Fibroblast of lung (primary cell): Measurements from ENCODE around the gene GPR68. TPM values are rescaled to one million over a fixed set of nuclear protein-coding genes. Genes with fewer than 3 reads are reported as not detected.

Experiments
- DNase-seq, 2 donors: peaks; one replicate each; pipeline versions ENCODE4 v3.0.0 to v3.0.0-alpha.2; 2010; ENCODE audit warnings: low read depth in 2 of 2
- H2AFZ ChIP-seq: 2 replicates; pipeline ENCODE4 v1.5.1; 2012; ENCODE audit warnings: low read length, control low read depth, inconsistent platforms
- H3K27ac ChIP-seq: 2 replicates; pipeline ENCODE4 v1.5.1; 2011; ENCODE audit warnings: low read length, control low read depth; ENCODE audit not compliant: insufficient read depth
- H3K27me3 ChIP-seq: 2 replicates; pipeline ENCODE4 v1.5.1; 2011; ENCODE audit warnings: mild to moderate bottlenecking, low read length; ENCODE audit not compliant: control insufficient read depth, insufficient read depth
- H3K36me3 ChIP-seq: 2 replicates; pipeline ENCODE4 v1.5.1; 2011; ENCODE audit warnings: low read length; ENCODE audit not compliant: control insufficient read depth, insufficient read depth
- H3K4me1 ChIP-seq: 2 replicates; pipeline ENCODE4 v1.5.1; 2011; ENCODE audit warnings: low read length; ENCODE audit not compliant: control insufficient read depth, insufficient read depth; ENCODE audit errors: extremely low read depth
- H3K4me2 ChIP-seq: 2 replicates; pipeline ENCODE4 v1.5.1; 2011; ENCODE audit warnings: low read length, control low read depth; ENCODE audit not compliant: insufficient read depth; ENCODE audit errors: extremely low read depth
- H3K4me3 ChIP-seq, 4 experiments: fragments of 200-600 bp in 1 of 4; sonication (generic) in 1 of 4; replicated peaks in 1 of 4; 2 replicates each; pipeline ENCODE4 v1.5.1; 2011 to 2016; ENCODE audit warnings: low read length in 4 of 4, low read depth in 3 of 4, mild to moderate bottlenecking in 3 of 4, control low read depth in 2 of 4, inconsistent platforms in 1 of 4, mixed read lengths in 1 of 4; ENCODE audit not compliant: insufficient read depth in 1 of 4; ENCODE audit errors: control extremely low read depth in 1 of 4
- H3K79me2 ChIP-seq: 2 replicates; pipeline ENCODE4 v1.5.1; 2012; ENCODE audit warnings: mild to moderate bottlenecking, low read length, inconsistent platforms; ENCODE audit not compliant: control insufficient read depth, insufficient read depth
- H3K9ac ChIP-seq: 2 replicates; pipeline ENCODE4 v1.5.1; 2011; ENCODE audit warnings: mild to moderate bottlenecking, low read length, control low read depth; ENCODE audit not compliant: insufficient read depth
- H3K9me3 ChIP-seq: 2 replicates; pipeline ENCODE4 v1.5.1; 2012; ENCODE audit warnings: low read depth, low read length; ENCODE audit not compliant: control insufficient read depth, insufficient read depth
- H4K20me1 ChIP-seq: 2 replicates; pipeline ENCODE4 v1.5.1; 2011; ENCODE audit warnings: low read length; ENCODE audit not compliant: control insufficient read depth, insufficient read depth; ENCODE audit errors: extremely low read depth
- CTCF ChIP-seq, 2 donors: IDR thresholded peaks in 1 of 2; conservative IDR thresholded peaks in 1 of 2; 1 replicate in 1 of 2; 2 replicates in 1 of 2; pipeline ENCODE4 v1.5.1; 2011 to 2012; ENCODE audit warnings: low read length in 2 of 2, control low read depth in 1 of 2, inconsistent platforms in 1 of 2, low read depth in 1 of 2, mild to moderate bottlenecking in 1 of 2
- EZH2 ChIP-seq: IDR thresholded peaks from 2 replicates; pipeline ENCODE4 v1.5.1; 2012; ENCODE audit warnings: low read length, control low read depth, mild to moderate bottlenecking; ENCODE audit errors: missing control alignments
- polyA plus RNA-seq, 2 donors: library from polyadenylated mRNA; depleted of rRNA in 1 of 2; stranded (reverse) in 1 of 2; unstranded in 1 of 2; fragments of >200 nt; gene quantifications; 2 replicates each; pipeline ENCODE4 v1.2.1, GENCODE V29; 2011 to 2012; ENCODE audit warnings: missing spikeins in 1 of 2
- total RNA-seq: library from RNA; depleted of rRNA; stranded (reverse); fragments of >200 nt; gene quantifications from 2 replicates; pipeline ENCODE4 v1.2.1, GENCODE V29; 2014

Gene GPR68
- total and polyA plus RNA-seq, 2 donors (not counting 1 experiment from before 2014, with no cell fraction given), result 0.37 to 0.66 TPM

- Histone ChIP-seq H3K9me3 (no peaks in the 10 kb centered on the region), H3K27me3 (no peaks in the 10 kb centered on the region), H3K9ac (no peak overlapping the region), H3K79me2 (no peaks in the 10 kb centered on the region), H3K36me3 (no peaks in the 10 kb centered on the region), H3K27ac (no peak overlapping the region), H3K4me1 (no peaks in the 10 kb centered on the region), H3K4me3 (no peak overlapping the region), H3K4me2 (no peak overlapping the region), H4K20me1 (no peaks in the 10 kb centered on the region), H2AFZ (no peak overlapping the region)
- no peak for DNase-seq
- TF ChIP-seq EZH2, result no peak
- no peak for TF ChIP-seq CTCF (conservative IDR thresholded peaks at IDR 0.05 in 1 of 2, IDR thresholded peaks at IDR 0.05 in 1 of 2; ENCODE audit: low read depth in 1 of 2, low read length in 2 of 2)
Observed at GRCh38 chr14:91261986-91262549, 17.6 kb upstream of the GPR68 start.

- no peak overlapping the region for H3K4me2 ChIP-seq
- H3K36me3 ChIP-seq, result no peaks in the 10 kb centered on the region
- no peaks in the 10 kb centered on the region for H3K27me3 ChIP-seq
- no peak overlapping the region for H2AFZ ChIP-seq
- no peak for DNase-seq
- no peak overlapping the region for H3K9ac ChIP-seq
- no peak overlapping the region for H3K27ac ChIP-seq
- no peaks in the 10 kb centered on the region for H4K20me1 ChIP-seq
- no peak overlapping the region for H3K4me3 ChIP-seq
- no peaks in the 10 kb centered on the region for H3K4me1 ChIP-seq
- H3K9me3 ChIP-seq, result no peaks in the 10 kb centered on the region
- TF ChIP-seq EZH2, result no peak
- H3K79me2 ChIP-seq, result no peaks in the 10 kb centered on the region
Observed at GRCh38 chr14:91261115-91261514, 16.6 kb upstream of the GPR68 start.

GRCh38 chr14:91258876-91259275, 14.4 kb upstream of the GPR68 start:
- no peak overlapping the region for H3K9ac ChIP-seq
- no peaks in the 10 kb centered on the region for H3K9me3 ChIP-seq
- TF ChIP-seq EZH2 (no peak), CTCF (conservative IDR thresholded peaks at IDR 0.05 in 1 of 2, IDR thresholded peaks at IDR 0.05 in 1 of 2; ENCODE audit: low read depth in 1 of 2, low read length in 2 of 2) (no peak)
- H3K4me2 ChIP-seq, result no peak overlapping the region
- no peak overlapping the region for H3K27ac ChIP-seq
- no peak overlapping the region for H2AFZ ChIP-seq
- no peaks in the 10 kb centered on the region for H3K36me3 ChIP-seq
- H3K27me3 ChIP-seq, result no peaks in the 10 kb centered on the region
- no peaks in the 10 kb centered on the region for H3K4me1 ChIP-seq
- no peak overlapping the region for H3K4me3 ChIP-seq
- no peaks in the 10 kb centered on the region for H4K20me1 ChIP-seq
- DNase-seq, result no peak
- H3K79me2 ChIP-seq, result no peaks in the 10 kb centered on the region
